Stomach (tissue), 4 donors: ENCODE data around the gene FAM3A.

ENCODE experiments used
- EP300 ChIP-seq: sonication (generic); formaldehyde crosslinking; IDR thresholded peaks from one replicate; pipeline ENCODE4 v1.6.1; 2017; ENCODE audit warnings: antibody characterized with exemption
- POLR2A ChIP-seq, 4 donors: fragments of 450-650 bp; IDR thresholded peaks; one replicate each; pipeline ENCODE4 v1.6.1; 2016; ENCODE audit warnings: antibody characterized with exemption in 4 of 4, control low read depth in 2 of 4, mild to moderate bottlenecking in 1 of 4, moderate library complexity in 1 of 4
- POLR2AphosphoS5 ChIP-seq, 3 donors: sonication (generic); formaldehyde crosslinking; IDR thresholded peaks; one replicate each; pipeline ENCODE4 v1.6.1; 2016; ENCODE audit warnings: antibody characterized with exemption in 3 of 3
- TF ChIP-seq, protein P1 (sequence below), 7 experiments: fragments of 450-650 bp in 4 of 7; fragments of 200-600 bp in 3 of 7; sonication (generic) in 3 of 7; IDR thresholded peaks; one replicate each; pipeline ENCODE4 v1.5.1; 2016 to 2019; ENCODE audit warnings: antibody characterized with exemption in 7 of 7, control low read depth in 2 of 7, mild to moderate bottlenecking in 1 of 7

DNA sequence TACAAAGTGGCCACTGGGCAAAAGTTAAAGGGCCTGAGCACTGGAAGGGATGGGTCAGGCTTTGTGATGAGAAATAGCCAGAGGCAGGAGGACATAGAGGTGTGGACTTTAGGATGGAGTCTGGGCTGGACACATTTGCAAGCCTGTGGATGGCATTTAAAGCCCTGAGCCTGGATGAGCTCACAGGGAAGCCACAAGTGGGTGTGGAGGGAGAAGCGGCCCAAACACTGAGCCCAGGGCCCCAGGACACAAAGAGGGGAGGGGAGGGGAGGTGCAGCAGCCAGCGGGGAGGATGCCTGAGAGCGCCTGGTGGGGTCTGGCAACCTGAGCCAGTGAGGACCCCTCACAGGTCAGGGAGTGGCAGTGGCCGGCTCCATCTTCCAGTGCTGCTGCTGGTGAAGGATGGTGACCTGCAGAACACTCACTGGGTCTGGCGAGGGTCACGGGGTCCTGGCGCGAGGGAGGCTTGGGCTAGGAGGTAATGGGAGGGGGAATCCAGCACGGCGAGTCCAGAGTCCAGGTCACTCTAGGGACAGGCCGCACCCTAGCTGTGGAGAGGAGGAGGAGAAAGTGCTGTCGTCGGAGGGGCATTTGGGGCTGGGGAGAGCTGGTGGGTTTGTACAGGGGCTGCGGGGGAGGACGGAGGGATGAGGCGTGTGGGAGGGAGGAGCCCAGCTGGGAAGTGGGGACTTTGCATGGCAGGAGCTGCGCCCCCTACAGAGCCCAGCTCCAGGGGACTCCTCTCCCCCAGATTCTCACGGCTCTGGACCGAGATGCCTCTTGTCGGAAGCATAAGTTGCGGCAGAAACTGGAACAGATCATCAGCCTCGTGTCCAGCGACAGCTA lies 44.0 kb downstream of the FAM3A start:
- TF ChIP-seq, protein P1, sequence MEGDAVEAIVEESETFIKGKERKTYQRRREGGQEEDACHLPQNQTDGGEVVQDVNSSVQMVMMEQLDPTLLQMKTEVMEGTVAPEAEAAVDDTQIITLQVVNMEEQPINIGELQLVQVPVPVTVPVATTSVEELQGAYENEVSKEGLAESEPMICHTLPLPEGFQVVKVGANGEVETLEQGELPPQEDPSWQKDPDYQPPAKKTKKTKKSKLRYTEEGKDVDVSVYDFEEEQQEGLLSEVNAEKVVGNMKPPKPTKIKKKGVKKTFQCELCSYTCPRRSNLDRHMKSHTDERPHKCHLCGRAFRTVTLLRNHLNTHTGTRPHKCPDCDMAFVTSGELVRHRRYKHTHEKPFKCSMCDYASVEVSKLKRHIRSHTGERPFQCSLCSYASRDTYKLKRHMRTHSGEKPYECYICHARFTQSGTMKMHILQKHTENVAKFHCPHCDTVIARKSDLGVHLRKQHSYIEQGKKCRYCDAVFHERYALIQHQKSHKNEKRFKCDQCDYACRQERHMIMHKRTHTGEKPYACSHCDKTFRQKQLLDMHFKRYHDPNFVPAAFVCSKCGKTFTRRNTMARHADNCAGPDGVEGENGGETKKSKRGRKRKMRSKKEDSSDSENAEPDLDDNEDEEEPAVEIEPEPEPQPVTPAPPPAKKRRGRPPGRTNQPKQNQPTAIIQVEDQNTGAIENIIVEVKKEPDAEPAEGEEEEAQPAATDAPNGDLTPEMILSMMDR (IDR thresholded peaks at IDR 0.05) = no peak
- no peak for TF ChIP-seq POLR2A (IDR thresholded peaks at IDR 0.05)
- no peak for TF ChIP-seq EP300
- TF ChIP-seq POLR2AphosphoS5 (IDR thresholded peaks at IDR 0.05) = no peak
